Muscle layer of colon (tissue), 2 donors: Measurements from ENCODE around the gene TMEM115.

ENCODE experiments used
- H3K27ac ChIP-seq: one replicate; pipeline ENCODE4 v1.7.0; 2013; ENCODE audit warnings: low read depth, mild to moderate bottlenecking, low read length, moderate library complexity
- H3K27me3 ChIP-seq, 2 donors: one replicate each; pipeline ENCODE4 v1.7.0; 2013; ENCODE audit warnings: low read length in 2 of 2, mild to moderate bottlenecking in 2 of 2; ENCODE audit not compliant: insufficient read depth in 2 of 2, control insufficient read depth in 1 of 2
- H3K36me3 ChIP-seq: one replicate; pipeline ENCODE4 v1.7.0; 2013; ENCODE audit warnings: mild to moderate bottlenecking, low read length; ENCODE audit not compliant: insufficient read depth
- H3K4me1 ChIP-seq: one replicate; pipeline ENCODE4 v1.7.0; 2013; ENCODE audit warnings: mild to moderate bottlenecking, low read length; ENCODE audit not compliant: insufficient read depth
- H3K4me3 ChIP-seq, 2 donors: one replicate each; pipeline ENCODE4 v1.7.0; 2013; ENCODE audit warnings: low read length in 2 of 2, low read depth in 1 of 2, mild to moderate bottlenecking in 1 of 2, moderate library complexity in 1 of 2
- H3K9ac ChIP-seq: one replicate; pipeline ENCODE4 v1.7.0; 2013; ENCODE audit warnings: low read length
- H3K9me3 ChIP-seq: one replicate; pipeline ENCODE4 v1.7.0; 2013; ENCODE audit warnings: mild to moderate bottlenecking, low read length
- donor health status: abdominal sarcoma.
- donor health status: Adenocarcinoma of cecum.

Gene TMEM115

DNA sequence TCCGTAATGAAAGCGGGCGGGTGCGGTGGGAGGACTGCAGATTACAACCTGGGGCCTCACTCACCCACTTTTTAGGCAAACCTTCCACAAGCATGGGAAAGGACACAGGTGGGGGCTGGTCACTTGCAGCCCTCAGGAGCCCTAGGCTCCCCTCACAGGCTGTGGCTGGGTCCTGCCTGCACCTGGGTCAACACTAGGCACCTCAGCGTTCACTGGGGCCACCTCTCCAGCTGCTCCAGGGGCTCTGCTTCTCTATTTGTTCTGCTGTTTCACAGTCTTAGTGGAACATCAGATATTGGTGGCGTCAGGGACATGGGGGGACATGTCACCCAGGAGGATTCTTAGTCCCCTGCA is 30.1 kb upstream of the TMEM115 start:
- Histone ChIP-seq H3K4me1 (no peaks in the 10 kb centered on the region), H3K9ac (no peak overlapping the region), H3K36me3 (no peaks in the 10 kb centered on the region), H3K27me3 (no peaks in the 10 kb centered on the region), H3K4me3 (no peak overlapping the region), H3K27ac (no peak overlapping the region), H3K9me3 (no peaks in the 10 kb centered on the region)

DNA sequence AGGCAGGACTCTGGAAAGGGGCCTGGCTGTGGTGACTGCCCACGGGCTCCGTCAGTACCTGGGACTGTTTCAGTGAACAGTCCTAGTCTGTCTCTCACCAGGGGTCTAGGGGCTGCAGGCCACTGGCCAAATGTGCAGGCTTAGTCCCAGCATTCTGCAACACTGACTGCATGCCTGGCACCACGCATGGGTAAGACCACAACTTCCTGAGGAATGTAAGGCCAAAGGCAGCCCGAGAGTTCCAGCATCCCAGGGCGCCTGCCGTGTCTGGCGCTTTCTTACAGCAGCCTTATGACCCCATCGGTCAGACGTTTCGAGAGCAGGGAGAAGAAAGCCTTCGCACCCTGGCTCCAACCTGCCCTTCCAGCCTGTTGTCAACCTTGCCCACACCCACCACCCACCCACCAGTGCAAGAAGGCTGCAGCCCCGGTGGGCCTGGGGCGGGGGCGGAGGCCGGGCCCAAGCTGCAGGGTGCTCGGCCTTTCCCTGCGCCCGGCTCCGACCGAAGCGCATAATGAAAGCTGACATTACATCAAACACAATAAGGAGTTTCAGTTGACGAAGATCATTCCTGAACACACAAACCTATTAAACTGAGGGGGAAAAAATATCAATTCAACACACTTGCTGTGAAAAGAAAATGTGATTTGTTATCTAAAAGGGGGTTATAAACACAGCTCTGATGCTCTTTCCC is 29.5 kb upstream of the TMEM115 start:
- Histone ChIP-seq H3K27me3 (no peaks in the 10 kb centered on the region), H3K27ac (no peak overlapping the region), H3K9ac (no peak overlapping the region), H3K9me3 (no peaks in the 10 kb centered on the region), H3K4me1 (no peaks in the 10 kb centered on the region), H3K4me3 (no peak overlapping the region), H3K36me3 (no peaks in the 10 kb centered on the region)

DNA sequence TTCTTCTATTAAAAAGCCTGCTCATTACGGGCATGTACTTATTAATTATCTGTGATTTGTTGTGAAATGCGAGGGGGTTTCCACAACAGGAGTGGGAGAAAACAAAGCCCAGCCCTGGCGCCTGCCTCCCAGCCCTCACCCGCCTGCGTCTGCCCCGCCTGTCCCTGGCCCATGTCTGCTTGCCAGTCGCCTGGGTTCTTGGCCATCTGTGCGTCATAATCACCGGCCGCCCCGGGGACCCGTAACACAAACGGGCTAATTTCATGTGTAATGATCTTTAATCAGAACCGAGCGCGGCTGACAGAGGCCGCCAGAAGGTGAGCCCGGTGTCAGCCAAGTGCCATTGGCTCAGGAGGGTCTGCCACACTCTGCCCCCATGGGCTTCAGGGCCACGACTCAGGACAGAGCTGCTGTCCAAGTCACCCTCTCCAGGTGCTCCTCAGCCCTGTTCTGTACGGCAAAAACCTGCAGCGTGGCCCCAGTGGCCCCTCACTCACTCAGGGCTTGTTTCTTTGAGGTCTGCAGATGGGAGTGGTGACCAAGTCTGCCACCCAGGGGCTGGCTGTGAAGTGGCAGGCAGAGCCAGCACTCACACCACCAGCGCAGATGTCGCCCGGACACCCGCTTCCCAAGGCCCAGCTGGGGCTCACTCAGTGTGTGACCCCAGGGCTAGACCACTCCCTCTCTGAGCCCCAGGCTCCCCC is 28.8 kb upstream of the TMEM115 start:
- H3K36me3 ChIP-seq, result no peaks in the 10 kb centered on the region
- no peaks in the 10 kb centered on the region for H3K27me3 ChIP-seq
- no peak overlapping the region for H3K9ac ChIP-seq
- no peaks in the 10 kb centered on the region for H3K4me1 ChIP-seq
- H3K4me3 ChIP-seq, result no peak overlapping the region
- no peak overlapping the region for H3K27ac ChIP-seq
- no peaks in the 10 kb centered on the region for H3K9me3 ChIP-seq

DNA sequence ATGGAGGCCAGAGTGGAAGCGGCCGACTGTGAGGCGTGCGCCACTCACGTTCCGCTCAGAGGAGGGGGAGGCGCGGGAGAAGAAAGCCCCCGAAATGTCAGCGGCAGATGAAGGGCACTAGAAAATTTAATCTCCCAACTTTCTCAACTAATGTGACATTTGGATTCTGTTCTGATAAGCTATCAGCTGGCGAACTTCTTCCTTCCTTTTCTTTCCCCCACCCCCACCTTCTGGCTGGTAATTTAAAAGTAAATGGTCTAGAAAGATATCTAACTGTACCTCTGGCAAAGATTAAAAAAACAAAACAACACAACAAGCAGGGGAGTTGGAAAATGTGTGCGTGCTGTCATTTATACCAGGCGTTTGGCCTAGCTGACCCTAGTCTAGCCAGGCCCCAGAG is 26.4 kb upstream of the TMEM115 start:
- H3K27ac ChIP-seq, result no peak overlapping the region
- no peak overlapping the region for H3K9ac ChIP-seq
- H3K9me3 ChIP-seq, result no peaks in the 10 kb centered on the region
- H3K27me3 ChIP-seq, result no peaks in the 10 kb centered on the region
- H3K4me3 ChIP-seq, result no peak overlapping the region
- no peaks in the 10 kb centered on the region for H3K36me3 ChIP-seq
- H3K4me1 ChIP-seq, result no peaks in the 10 kb centered on the region

DNA sequence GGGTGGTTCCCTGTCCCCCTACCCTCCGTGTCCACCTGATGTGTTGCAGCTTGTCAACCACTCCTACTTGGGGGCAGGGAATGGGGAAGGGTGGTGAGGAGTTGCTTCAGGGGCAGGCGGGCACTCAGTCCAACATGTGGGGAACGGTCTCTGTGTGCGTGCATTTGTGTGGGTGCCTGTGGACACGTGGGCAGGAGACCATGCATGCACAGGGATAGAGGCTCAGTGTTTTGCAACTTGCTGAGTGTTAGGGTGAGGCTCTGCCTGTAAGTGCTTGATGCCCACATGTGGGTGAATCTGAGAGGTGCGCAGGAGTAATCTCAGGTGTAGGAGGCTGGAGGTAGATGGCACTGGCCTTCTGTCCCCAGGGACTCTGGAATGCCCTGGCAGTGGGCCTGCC is 24.4 kb upstream of the TMEM115 start:
- no peak overlapping the region for H3K4me3 ChIP-seq
- H3K4me1 ChIP-seq, result no peaks in the 10 kb centered on the region
- no peaks in the 10 kb centered on the region for H3K27me3 ChIP-seq
- H3K9me3 ChIP-seq, result no peaks in the 10 kb centered on the region
- H3K36me3 ChIP-seq, result no peaks in the 10 kb centered on the region
- H3K27ac ChIP-seq, result no peak overlapping the region
- H3K9ac ChIP-seq, result no peak overlapping the region

DNA sequence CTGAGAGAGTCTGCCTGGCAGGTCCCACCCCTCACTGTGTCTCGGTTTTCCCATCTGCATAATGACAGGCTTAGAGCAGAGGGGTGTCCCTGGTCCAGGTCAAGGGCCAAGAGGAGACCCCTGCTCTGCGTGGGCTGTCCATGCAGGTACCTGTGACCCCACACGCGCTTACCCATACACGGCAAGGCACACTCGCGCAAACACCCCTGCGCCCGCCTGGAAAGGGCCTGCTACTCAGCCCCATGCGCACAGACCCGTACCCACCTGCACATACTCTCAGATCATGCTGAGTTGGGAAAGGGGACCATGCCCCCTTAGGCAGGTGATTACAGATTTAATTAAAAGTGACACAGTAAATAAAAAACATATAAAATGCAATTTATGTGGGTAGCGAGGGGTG is 23.4 kb upstream of the TMEM115 start:
- no peak overlapping the region for H3K4me3 ChIP-seq
- H3K9me3 ChIP-seq, result no peaks in the 10 kb centered on the region
- no peaks in the 10 kb centered on the region for H3K36me3 ChIP-seq
- no peak overlapping the region for H3K9ac ChIP-seq
- H3K4me1 ChIP-seq, result no peaks in the 10 kb centered on the region
- H3K27me3 ChIP-seq, result no peaks in the 10 kb centered on the region
- H3K27ac ChIP-seq, result no peak overlapping the region

GRCh38 chr3:50381383-50381782 is 22.1 kb upstream of the TMEM115 start:
- no peak overlapping the region for H3K9ac ChIP-seq
- H3K27ac ChIP-seq, result no peak overlapping the region
- H3K4me1 ChIP-seq, result no peaks in the 10 kb centered on the region
- no peaks in the 10 kb centered on the region for H3K27me3 ChIP-seq
- H3K4me3 ChIP-seq, result no peak overlapping the region
- H3K36me3 ChIP-seq, result no peaks in the 10 kb centered on the region
- no peaks in the 10 kb centered on the region for H3K9me3 ChIP-seq

GRCh38 chr3:50380405-50381085 is 21.2 kb upstream of the TMEM115 start:
- Histone ChIP-seq H3K9ac (no peak overlapping the region), H3K27ac (no peak overlapping the region), H3K36me3 (no peaks in the 10 kb centered on the region), H3K4me1 (no peaks in the 10 kb centered on the region), H3K4me3 (no peak overlapping the region), H3K9me3 (no peaks in the 10 kb centered on the region), H3K27me3 (no peaks in the 10 kb centered on the region)

DNA sequence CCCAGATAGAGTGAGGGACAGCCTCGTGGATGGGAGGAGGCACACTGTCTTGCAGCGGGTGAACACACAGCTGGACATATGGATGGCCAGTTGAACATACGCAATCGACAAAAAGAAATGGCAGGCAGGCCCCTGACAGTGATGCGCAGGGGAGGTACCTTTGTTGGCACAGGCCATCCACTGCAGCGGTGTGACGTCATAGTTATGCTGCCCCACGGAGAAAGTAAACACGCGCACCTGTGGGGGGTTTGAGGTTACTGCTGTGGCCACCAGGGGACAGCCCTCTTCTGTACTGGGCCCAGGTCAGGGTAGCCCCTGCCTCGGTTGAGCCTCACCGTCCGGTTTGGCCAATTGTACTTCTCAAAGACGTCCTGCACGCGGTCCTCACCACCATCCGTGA is 19.4 kb upstream of the TMEM115 start:
- Histone ChIP-seq H3K27ac (no peak overlapping the region), H3K4me1 (no peaks in the 10 kb centered on the region), H3K4me3 (no peak overlapping the region), H3K9ac (no peak overlapping the region), H3K27me3 (no peaks in the 10 kb centered on the region), H3K36me3 (no peaks in the 10 kb centered on the region), H3K9me3 (no peaks in the 10 kb centered on the region)

DNA sequence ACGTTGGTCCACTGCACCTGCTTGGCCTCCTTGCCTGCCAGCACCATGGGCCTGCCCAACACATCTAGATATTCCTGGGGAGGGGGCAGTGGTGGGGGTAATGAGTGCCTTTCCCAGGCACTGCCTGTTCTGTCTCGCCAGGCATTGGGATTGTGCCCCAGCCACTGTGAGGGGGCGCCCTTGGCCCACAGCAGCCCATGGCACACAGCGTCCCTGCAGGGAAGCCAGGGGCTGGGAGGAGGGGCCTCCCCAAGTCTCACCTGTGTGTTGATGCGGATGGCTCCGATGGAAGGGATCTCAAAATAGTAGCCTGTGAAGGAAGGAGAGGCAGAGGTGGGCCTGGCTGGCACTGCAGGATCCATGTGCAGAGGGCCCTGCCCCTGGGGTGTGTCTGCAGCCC is 18.7 kb upstream of the TMEM115 start:
- no peaks in the 10 kb centered on the region for H3K36me3 ChIP-seq
- no peaks in the 10 kb centered on the region for H3K9me3 ChIP-seq
- no peaks in the 10 kb centered on the region for H3K27me3 ChIP-seq
- H3K4me1 ChIP-seq, result no peaks in the 10 kb centered on the region
- no peak overlapping the region for H3K4me3 ChIP-seq
- no peak overlapping the region for H3K9ac ChIP-seq
- no peak overlapping the region for H3K27ac ChIP-seq

DNA sequence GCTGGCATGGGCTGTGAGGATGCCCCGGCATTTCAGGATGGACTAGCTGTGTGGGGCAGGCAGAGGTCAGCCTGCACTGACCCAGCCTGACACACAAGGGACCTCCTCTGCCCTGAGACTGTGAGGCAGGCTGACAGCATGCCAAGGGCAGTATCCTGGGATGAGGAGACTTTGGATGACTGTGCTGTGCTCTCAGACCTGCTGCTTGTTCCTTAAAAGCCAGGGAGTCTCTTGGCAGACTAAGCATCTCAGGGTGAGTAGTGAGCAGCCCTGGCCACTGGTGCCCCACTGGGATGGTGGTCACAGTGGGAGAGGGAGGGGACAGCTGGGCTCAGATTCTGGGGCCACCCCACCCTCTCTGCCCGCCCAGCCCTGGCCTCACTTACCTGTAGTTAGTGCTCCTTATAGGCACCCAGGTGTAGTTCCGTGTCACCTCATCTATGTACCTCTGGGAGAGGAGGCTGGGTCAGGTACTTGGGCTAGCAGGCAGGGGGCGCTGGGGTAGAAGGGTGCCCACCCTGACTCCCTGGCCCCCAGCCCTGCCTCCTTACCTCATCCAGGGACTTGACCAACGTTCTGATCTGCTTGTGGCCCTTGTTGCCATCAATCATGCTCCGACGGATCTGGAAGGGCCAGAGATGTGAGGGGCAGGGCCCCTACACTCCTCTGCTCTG is 16.1 kb upstream of the TMEM115 start:
- H3K27ac ChIP-seq, result no peak overlapping the region
- no peak overlapping the region for H3K9ac ChIP-seq
- H3K4me3 ChIP-seq, result no peak overlapping the region
- H3K27me3 ChIP-seq, result peaks cover 0 to 9% of the 10 kb centered on the region in 2 donors
- no peaks in the 10 kb centered on the region for H3K9me3 ChIP-seq
- no peaks in the 10 kb centered on the region for H3K36me3 ChIP-seq
- no peaks in the 10 kb centered on the region for H3K4me1 ChIP-seq
